Activated CD4-positive, alpha-beta T cell treated with anti-CD3 and anti-CD28 coated beads for 4 hours (primary cell): ENCODE results near the gene LRRC36.
"Not testable (repeated sequence)": the region's sequence is repeated elsewhere in the genome, so short reads cannot be mapped to it uniquely, and the experiment has no call there.

Source experiments
- DNase-seq, 2 donors: peaks; one replicate each; pipeline ENCODE4 v3.0.0-alpha.2; 2020

Gene LRRC36

DNA sequence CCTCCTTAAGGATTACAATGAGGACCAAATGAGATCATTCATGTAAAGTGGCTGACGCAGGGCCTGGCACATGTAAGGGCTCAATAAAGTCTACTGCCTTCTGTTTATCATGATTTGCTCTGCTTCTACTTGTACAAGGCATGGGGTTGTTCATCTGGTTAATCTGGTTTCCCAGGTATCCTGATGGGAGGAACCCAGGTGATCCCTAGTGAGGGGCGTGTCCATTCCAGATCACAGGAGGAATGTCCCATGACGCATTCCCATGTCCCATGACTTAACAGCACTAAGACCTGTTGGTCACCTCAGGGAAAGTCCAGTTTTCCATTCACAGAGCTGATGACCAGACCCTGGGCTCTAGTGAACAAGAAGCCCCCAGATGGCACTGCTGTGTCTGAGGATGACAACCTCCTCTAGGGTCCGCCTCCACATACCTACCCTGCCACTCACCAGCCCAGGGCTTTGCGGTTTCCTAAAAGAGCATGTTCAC lies 78.2 kb downstream of the LRRC36 start:
- no peak for DNase-seq

DNA sequence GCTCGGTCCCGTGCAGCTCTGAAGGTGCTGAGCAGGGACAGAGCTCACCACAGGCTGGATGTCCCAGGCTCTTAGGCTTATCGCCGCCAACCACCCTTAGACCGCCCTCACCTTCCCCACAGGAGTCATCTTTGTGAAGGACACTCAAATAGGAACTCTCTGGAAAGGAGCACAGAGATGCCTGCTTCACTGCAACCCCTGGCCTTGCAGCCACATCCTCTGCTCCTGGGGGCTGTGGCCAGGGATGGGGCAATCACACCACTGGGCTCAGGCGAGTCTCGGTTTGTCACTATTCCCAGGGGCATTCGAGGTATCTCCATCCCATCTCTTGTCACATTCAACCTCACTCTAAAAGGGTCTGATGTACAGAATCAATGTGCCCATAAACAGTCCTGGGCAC lies 78.7 kb downstream of the LRRC36 start:
- no peak for DNase-seq

DNA sequence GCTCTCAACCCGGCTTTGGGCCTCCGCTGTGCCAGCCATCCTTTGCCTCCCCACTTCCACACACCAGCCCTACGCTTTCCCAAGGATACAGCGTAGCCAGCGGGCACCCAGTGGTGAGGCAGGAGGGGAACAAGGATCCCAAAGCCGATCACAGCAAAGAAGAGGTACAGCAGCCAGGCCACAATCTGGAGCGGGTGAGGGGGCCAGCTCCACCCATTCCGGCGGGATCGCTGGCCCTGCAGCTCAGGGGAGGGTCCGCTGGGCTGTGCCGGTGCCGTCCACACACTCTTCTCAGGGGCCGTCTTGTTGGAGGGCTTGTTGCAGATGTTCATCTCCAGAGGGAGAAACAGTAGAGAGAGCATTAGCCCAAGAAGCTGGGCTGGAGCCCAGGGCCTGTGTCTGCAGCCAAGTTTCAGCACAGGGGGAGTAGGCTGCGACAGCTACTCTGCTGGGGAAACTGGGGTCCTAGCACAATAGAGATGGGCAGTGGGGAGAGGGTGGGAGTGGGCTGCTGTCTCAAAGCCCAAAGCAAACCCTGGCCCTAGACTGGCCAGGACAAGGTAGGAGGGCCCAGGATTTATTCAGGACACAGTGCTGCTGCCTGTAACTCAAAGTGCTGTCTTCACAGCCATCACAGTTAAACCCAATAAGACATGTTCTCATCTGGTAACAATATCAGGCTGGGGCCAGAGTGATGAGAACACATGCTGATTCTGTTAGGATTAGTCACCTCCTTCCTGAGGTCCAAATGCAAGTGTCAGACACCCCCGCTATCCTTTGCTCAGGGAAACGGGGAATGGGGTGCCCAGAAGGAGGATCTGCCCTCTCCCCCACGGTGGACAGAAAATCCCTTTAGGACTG lies 79.7 kb downstream of the LRRC36 start:
- no peak for DNase-seq

DNA sequence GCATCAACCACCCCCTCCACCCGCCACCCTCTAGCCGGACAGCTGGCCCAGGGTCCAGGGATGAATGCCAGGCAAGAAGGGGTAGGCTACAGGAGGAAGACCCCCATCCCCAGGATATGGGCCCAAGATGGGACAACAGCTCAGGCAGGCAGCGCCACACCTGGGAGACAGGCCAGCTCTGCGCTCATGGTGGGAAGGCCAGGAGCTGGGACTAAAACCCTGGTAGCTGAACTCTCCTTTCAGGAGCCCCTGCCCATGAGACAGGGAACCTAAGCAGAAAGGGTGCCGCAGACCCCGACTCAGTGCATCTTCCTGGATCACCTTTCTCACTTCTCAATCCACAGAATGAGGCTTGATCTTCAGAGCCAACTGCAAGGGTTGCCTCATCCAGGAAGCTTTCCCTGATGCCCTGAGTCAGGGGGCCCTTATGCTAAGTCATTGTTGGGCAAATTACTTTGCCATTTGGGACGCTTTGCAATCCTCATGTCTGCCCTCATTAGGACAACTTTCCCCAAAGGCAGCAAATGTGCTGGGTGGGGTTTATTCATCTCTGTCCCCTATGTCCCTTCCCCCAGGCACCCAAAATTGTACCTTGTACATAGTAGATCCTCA lies 80.7 kb downstream of the LRRC36 start:
- DNase-seq, result no peak

DNA sequence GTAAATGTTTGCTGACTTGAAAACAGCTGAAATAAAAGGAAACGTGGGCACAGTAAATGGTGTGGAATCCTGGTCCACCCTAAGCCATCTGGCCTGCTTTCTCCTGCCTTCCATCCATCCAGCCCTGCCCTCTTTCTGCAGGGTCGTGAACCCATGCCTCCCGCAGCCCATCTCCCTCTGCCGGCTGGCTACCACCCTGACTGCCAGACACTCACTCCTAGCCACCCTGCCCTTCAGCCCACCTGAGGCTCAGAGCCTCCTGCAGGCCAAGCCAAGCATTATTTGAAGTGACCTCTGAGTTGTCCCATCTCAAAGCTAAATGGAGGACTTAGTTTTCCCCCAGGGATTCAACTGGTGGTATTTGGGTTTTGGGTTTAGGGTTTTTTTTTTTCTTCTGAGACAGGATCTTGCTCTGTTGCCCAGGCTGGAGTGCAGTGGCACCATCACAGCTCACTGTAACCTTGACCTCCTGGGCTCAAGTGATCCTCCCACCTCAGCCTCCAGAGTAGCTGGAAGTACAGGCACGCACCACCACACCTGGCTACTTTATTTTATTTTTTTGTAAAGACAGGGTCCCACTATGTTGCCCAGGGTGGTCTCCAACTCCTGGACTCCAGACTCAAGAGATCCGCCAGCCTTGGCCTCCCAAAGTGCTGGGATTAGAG lies 81.3 kb downstream of the LRRC36 start:
- DNase-seq, result no peak

DNA sequence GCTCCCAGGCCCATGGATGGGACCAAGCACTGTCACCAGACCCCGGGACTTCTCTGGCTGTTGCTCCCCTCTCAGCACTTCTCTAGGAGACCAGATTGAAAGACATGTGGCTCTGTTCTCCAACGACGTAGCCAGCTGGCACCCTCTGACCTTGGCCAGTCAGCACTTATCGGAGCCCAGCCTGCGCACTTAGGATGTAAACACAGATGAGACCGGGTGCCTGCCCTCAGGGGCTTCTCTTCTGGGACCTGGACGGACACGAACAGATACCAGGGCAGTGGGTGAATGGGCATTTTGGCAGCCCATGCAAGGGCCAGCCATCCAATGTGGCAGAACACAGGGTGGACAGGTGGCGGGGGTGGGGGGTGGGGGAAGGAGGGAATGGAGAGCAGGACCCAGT lies 83.0 kb downstream of the LRRC36 start:
- DNase-seq, result no peak

DNA sequence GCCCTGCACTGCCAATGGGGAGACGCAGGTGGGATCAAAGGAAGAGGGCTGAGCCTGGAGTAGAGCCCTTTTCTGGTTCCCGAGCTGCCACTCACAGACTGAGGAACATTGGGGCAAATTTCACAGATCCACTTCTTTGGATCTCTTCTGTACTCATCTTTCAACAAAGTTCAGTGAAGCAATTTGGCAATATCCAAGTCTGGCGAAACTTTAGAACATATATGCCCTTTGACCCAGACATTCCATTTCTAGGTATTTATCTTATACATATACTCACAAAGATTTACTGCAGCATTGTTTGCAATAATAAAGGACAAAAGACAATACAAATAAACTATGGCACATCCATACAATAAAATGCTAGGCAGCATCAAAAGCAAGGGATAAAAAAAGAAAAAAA lies 84.7 kb downstream of the LRRC36 start:
- no peak for DNase-seq

DNA sequence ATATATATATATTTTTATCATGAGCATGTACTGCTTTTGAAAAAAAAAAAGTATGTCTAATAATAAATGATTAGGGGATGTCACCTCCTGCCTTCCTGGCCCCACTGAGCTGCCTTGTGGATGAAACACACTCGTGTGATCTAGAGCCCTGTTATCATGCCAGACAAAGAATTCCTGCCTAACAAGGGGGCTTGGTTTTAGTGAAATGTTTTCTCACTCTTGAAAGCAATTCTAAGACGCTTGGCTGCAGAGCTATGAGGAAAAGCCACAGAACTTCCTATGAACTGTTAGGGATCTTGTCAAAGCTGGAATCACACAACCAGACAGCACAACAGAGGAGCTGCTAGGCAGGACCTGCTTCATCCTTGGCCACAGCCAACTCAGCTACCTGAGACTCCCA lies 85.7 kb downstream of the LRRC36 start:
- no peak for DNase-seq

DNA sequence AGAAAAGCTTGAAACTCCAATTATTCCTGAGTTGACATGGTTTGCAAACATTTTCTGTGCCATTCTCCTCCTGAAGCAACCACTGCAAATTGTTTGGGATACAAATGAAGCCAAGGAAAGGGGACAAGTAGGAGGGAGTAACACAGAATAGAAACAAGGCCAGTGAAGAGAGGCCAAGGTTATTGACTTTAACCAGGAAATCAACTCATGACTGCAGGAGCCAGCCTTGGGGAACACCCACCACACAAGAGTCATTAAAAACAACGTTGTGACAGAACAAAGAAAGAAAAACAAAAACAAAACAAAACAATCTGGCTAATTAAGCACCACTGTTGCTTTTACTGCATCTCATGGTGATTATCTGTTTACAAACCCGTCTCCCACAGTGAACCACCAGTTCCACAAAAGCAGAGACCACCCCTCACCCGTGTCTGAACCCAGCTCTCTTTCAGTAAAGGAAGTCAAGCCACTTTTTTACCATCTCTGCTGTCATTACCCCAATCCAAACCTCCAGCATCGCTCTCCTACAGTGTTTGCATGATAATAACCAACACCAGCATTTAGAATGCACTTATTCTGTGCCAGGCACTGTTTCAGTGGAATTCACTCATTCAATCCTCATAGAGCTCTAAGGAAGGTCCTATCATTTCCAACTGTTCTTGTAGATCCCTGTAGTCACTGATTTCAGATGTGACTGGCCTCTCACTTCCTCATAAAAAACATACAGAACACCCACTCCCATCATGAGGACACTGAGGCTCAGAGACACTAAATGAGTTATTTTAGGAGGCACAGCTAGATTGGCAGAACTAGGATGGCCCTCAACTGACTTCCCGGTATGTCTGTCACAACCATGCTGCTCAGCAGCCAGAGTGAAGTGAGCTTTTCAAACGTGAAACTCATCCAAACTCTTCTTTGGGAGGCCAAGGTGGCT lies 87.6 kb downstream of the LRRC36 start:
- DNase-seq, result no peak

DNA sequence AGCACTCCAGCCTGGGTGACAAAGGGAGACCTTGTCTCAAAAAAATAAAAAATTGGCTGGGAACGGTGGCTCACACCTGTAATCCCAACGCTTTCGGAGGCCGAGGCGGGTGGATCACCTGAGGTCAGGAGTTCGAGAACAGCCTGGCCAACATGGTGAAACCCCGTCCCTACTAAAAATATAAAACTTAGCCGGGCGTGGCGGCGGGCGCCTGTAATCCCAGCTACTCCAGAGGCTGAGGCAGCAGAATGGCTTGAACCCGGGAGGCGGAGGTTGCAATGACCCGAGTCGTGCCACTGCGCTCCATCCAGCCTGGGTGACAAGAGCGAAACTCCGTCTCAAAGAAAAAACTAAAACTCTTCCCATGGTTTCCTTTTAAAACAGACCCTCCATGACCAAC lies 88.8 kb downstream of the LRRC36 start:
- DNase-seq, result not testable (repeated sequence)

DNA sequence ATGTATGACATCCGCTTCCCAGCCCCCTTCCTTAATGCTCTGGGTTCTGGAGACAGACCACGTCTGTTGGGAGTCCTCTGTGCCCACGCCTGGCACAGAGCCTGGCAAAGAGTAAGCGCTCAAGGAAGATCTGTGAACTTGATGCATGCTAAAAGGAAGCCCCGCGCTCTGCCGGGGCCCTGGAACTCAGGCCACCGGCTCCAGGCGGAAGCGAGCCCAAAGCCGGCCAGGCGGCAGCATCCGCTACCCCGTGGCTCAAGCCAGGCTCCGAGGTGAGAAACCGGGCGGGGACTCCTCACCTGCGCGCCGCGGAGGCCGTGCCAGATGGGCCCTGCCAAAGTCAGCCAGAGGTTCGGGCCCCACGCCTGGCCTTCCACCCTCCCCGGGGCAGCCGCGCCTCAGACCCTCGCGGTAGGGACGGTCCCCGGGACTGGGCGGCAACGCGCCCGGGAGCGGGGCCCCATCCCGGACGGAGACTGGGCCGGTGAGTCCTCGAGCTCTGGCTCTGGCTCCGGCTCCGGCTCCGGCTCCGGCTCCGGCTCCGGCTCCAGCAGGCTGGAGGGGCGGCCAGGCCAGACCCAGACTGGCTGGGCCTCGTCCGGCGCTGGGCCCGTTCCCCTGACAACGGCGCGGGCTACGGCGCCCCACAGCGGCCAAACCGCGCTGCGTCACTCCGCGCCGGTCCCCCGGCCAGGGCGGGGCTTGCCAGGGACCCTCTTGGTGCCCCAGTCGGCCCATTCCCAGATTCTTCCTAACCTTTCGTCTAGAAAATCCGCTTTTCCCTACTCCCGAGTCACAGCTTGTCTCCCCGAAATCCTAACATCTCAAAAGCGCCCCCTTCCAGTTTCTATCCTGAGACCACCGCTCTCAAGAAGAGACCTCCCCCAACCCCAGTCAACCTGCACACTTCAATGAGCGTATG lies 89.5 kb downstream of the LRRC36 start, which contains the start of gene ZDHHC1:
Gene ZDHHC1 (minus strand): TSS at position 606 of the 922 bp plus-strand sequence. CDS start 8,702 bp downstream, outside the sequence.
- DNase-seq, result peak in 1 of 2 donors; percentile 24

DNA sequence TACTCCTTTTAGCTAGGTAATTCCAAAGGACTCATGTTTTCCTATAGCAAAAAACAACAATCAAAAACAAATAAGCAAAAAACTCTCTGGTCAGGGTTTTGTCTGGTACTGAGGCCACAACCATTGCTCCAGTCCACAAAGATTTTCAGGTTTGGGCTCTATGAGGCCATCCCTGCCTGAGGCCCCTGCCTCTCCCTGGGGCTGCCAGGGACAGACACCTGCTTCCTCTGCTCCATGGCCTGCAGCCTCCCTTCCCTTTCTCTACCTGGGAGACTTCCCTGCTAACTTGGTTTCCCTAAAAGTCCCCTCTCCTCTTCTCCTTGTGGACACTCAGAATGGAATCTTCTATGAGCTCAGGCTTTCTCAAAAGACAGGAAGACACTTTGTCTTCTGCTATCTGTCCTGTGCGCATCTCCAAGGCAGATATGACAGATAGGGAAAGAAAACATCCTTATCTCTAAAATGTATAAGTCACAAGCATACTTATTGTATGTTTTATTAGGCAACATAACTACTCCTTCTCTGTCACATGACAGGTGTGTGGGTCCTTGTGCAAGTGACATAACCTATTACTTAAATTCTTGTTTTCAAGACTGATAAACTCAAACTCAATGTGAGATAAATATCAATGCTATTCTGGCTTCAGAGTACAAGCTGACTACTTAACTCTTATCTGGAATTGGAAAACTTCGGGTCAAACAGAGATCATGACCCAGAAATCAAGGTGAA lies 90.9 kb downstream of the LRRC36 start:
- no peak for DNase-seq

DNA sequence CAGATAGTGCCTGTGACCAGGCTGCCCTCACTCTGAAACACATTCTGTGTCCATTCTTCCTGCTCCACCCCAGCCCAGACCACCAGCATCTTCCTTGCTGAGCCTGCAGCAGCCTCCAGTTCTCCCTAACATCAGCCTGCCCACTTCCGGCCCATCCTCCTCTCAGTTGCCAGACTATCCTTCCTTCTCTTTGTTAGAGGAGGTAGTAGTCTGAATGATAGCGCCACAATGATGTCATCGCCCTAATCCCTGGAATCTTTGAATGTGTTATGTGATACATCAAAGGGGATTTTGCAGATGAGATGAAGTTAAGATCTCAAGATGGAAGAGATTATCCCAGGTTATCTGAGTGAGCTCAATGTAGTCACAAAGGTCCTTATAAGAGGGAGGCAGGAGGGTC lies 92.9 kb downstream of the LRRC36 start:
- DNase-seq, result no peak

DNA sequence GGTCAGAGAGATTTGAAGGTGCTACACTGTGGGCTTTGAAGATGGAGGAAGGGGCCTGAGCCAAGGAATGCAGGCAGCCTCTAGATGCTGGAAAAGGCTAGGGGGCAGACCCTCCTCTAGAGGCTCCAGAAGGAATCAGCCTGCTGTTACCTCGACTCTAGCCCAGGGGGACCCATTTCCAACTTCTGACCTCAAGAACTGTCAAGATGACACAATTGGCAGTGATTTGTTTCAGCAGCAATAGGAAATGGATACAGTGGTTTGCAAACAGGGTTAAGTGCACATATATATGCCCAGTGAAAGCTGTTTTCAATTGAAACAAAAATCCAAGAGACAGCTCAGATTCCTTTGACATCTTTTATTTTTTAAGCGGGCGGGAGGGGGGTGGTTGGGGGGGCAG lies 93.3 kb downstream of the LRRC36 start:
- no peak for DNase-seq

DNA sequence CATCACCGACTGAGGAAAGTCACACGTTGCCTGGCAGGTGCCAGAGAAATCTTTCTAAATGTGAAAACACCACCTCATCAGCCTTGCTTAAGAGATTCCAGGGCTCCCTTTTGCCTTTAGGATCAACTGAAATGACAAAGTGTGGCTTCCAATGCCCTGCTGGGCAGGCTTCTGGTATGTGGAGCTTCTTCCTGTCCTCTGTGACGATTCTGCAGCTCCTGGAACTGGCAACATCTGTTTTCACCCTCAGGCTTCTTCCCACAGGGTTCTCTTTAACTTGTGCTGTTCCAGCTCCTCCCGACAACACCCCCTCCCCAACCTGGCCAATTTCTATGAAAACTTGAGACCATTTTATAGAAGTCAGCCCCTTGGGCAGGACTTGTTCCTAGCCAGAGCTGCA lies 94.4 kb downstream of the LRRC36 start:
- DNase-seq, result no peak

DNA sequence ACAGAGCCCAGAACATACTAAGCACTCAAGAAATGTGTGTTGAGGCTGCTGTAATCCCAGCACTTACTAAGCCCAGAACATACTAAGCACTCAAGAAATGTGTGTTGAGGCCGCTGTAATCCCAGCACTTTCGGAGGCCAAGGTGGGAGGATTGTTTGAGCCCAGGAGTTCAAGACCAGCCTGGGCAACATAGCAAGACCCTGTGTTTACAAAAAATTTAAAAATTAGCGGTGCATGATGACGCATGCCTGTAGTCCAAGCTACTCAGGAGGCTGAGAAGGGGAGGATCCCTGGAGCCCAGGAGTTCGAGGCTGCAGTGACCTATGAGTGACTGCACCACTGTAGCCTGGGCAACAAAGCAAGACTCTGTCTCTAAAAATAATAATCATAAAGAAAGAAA lies 96.4 kb downstream of the LRRC36 start:
- DNase-seq, result no peak

DNA sequence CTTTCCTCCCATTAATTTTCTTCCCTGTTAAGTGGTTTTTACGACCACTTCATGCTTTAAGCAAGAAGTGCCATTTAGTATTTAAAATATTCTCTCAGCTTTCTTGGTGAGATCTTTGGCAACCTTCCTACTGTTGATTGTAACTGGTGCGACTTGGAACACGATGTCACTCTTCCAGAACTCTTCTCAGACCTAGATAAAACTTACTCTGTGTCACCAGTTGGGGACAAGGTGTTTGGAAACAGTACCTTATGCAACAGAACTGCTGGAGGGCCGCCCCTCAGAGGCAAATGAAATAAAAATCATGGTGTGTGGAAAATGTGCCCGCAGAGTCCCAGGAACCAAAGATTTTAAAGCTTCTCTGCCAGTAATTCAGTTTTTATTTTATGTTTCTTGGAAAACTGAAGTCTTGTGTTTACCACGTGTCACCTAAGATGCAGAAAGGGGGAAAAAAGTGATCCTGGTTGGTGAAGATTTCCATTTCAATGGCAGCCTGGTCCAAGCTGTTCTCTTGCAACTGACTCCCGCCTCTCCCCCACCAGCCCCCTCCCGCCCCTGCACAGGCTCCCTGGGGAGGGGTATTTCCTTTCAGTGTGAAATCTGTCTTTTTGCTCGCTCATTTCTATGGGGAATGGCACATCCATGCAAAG lies 97.1 kb downstream of the LRRC36 start:
- DNase-seq, result no peak

DNA sequence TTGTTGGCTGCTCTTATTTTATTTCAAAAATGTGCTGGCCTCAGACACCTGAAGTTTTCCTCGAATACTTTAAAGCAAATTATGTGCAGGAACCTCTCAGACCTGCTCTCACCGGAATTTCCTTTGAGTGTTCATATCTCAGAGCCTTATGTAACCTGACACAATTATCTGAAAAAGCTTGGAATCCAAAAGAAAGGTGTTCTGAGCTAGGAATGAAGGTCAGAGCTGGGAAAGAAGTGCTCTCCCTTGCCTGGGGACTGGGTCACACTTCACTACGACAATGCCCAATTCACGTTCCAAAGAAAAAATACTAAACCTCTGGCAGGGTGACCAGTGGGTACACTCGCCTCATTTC lies 97.6 kb downstream of the LRRC36 start:
- no peak for DNase-seq

DNA sequence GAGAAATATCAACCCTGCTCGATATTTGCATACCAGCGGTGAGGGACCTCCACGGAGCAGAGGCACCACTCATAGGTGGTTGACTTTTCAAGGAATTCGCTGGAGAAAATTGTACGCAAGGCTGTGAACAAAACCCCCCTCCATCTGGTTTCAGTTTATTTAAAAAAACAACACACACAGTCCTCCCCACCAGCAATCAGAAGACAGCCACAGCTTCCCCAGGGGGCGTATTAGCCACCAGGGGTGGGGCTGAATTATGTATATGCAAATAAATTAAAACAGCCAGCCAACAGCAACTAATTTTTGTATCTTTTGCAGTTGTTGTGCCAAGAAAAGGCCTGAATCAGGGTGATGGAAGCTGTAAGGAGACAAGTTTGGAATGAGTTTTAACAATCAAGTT lies 98.4 kb downstream of the LRRC36 start:
- no peak for DNase-seq

DNA sequence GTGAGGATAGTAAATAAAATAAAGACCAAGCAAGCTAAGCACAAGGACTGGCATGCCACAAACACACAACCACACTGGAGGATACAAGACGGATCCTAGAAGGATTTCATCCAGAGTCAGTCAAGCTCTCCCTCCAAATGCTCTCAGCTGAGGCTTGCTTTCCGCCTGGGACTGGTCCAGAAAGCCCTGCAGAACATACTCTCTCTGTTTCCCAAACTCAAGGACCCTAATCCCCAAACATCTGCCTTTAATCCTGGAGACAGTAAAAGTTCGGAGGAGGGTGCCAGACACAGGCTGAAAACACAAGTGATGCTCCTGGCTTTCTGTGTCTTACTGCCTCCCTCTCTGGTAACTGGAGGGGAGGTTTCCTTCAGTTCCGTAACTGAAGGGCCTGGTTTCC lies 99.0 kb downstream of the LRRC36 start:
- DNase-seq, result no peak
